GM21381 (cell line): ENCODE data around the gene CES4A.
"Not testable (repeated sequence)": the region's sequence is repeated elsewhere in the genome, so short reads cannot be mapped to it uniquely, and the experiment has no call there.

ENCODE experiments used
- ATAC-seq: cut with Tn5 transposase; IDR thresholded peaks from one replicate; pipeline ENCODE4 v1.9.1; 2021; ENCODE audit warnings: mild to moderate bottlenecking, moderate library complexity; ENCODE audit not compliant: unreplicated experiment

Gene CES4A

GRCh38 chr16:66988197-66988788 lies at the start of gene CES4A:
TSS of gene CES4A (plus strand) at chr16:66988589. CDS start at chr16:66988773, 184 bp downstream.
- ATAC-seq, result no peak

GRCh38 chr16:66939366-66939765 lies 49.0 kb upstream of the CES4A start:
- no peak for ATAC-seq

- no peak for ATAC-seq
Measured at GRCh38 chr16:66940236-66940635, 48.2 kb upstream of the CES4A start.

- ATAC-seq, result no peak
Measured at GRCh38 chr16:66942981-66943380, 45.4 kb upstream of the CES4A start.

- ATAC-seq, result no peak
Measured at GRCh38 chr16:66943426-66944053, 44.8 kb upstream of the CES4A start.

GRCh38 chr16:66944054-66944441 lies 44.3 kb upstream of the CES4A start:
- no peak for ATAC-seq

GRCh38 chr16:66944971-66945370 lies 43.4 kb upstream of the CES4A start:
- not testable (repeated sequence) for ATAC-seq

- ATAC-seq, result no peak
Measured at GRCh38 chr16:66945939-66946338, 42.5 kb upstream of the CES4A start.

- no peak for ATAC-seq
Measured at GRCh38 chr16:66946541-66946940, 41.8 kb upstream of the CES4A start.

- no peak for ATAC-seq
Measured at GRCh38 chr16:66946974-66947301, 41.5 kb upstream of the CES4A start.

- peak; percentile 68 for ATAC-seq
Measured at GRCh38 chr16:66947302-66948065, 40.9 kb upstream of the CES4A start.

- ATAC-seq, result no peak
Measured at GRCh38 chr16:66948134-66948836, 40.1 kb upstream of the CES4A start.

GRCh38 chr16:66948837-66949225 lies 39.6 kb upstream of the CES4A start:
- ATAC-seq, result no peak

- ATAC-seq, result no peak
Measured at GRCh38 chr16:66949472-66949871, 38.9 kb upstream of the CES4A start.

GRCh38 chr16:66950437-66950836 lies 38.0 kb upstream of the CES4A start:
- no peak for ATAC-seq

- no peak for ATAC-seq
Measured at GRCh38 chr16:66950971-66951790, 37.2 kb upstream of the CES4A start.

- no peak for ATAC-seq
Measured at GRCh38 chr16:66952430-66953110, 35.8 kb upstream of the CES4A start.

- ATAC-seq, result no peak
Measured at GRCh38 chr16:66953462-66954096, 34.8 kb upstream of the CES4A start.

GRCh38 chr16:66954097-66954659 lies 34.2 kb upstream of the CES4A start:
- no peak for ATAC-seq
